Body of pancreas (tissue), 4 donors: Measurements from ENCODE around the gene C3orf20.

Source experiments
- POLR2A ChIP-seq, 3 donors: fragments of 450-650 bp; IDR thresholded peaks; one replicate each; pipeline ENCODE4 v1.6.1; 2016; ENCODE audit warnings: antibody characterized with exemption in 3 of 3, mild to moderate bottlenecking in 2 of 3
- TF ChIP-seq, protein P1 (sequence below), 7 experiments: fragments of 450-650 bp in 4 of 7; fragments of 200-600 bp in 3 of 7; sonication (generic) in 3 of 7; IDR thresholded peaks; one replicate each; pipeline ENCODE4 v1.5.1; 2016 to 2019; ENCODE audit warnings: antibody characterized with exemption in 7 of 7

DNA sequence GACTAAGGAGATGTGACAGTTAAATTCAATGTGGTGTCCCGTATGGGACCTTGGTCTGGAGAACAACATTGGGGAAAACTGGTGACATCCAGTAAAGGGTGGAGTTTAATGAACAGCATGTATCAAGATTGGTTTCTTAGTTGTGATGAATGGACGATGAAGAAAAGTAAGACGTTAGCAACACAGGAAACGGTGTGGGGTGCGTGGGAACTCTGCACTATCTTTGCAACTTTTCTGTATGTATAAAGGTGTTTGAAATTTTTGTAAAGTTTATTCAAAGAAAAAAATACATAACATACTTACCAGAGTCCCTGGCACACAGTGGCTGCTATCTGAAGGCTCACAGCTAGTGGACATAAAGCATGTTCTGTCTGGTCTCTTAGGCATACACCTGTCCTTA is 29.5 kb upstream of the C3orf20 start:
- TF ChIP-seq, protein P1, sequence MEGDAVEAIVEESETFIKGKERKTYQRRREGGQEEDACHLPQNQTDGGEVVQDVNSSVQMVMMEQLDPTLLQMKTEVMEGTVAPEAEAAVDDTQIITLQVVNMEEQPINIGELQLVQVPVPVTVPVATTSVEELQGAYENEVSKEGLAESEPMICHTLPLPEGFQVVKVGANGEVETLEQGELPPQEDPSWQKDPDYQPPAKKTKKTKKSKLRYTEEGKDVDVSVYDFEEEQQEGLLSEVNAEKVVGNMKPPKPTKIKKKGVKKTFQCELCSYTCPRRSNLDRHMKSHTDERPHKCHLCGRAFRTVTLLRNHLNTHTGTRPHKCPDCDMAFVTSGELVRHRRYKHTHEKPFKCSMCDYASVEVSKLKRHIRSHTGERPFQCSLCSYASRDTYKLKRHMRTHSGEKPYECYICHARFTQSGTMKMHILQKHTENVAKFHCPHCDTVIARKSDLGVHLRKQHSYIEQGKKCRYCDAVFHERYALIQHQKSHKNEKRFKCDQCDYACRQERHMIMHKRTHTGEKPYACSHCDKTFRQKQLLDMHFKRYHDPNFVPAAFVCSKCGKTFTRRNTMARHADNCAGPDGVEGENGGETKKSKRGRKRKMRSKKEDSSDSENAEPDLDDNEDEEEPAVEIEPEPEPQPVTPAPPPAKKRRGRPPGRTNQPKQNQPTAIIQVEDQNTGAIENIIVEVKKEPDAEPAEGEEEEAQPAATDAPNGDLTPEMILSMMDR (IDR thresholded peaks at IDR 0.05): no peak
- TF ChIP-seq POLR2A (IDR thresholded peaks at IDR 0.05): no peak
